ENCODE results near the gene DPY19L3. TPM values are rescaled to one million over a fixed set of nuclear protein-coding genes. Genes with fewer than 3 reads are reported as not detected.
A peak's percentile ranks its signal among the peaks of the same experiment; 100 is the strongest.

Gene DPY19L3
- total and polyA plus RNA-seq, 8 donors, result 5.9 to 31.0 (median 14.6) TPM

- intact Hi-C loops (cut with DNase I), result no loop called here
- DNase-seq, result no peak
- FAIRE-seq, result no peak
- peak overlapping the region; percentile 53 to 65 (median 60) for H3K27ac ChIP-seq
- TF ChIP-seq CTCF (IDR thresholded peaks at IDR 0.05), result no peak
- H3K4me1 ChIP-seq, result peaks cover 16 to 36% (median 16%) of the 10 kb centered on the region in 3 donors
- WGBS, 2 donors, result 81 to 98% methylated on average over 1 of the region's 1 CpG
- H3K9me3 ChIP-seq, result no peaks in the 10 kb centered on the region
- peak in 2 of 4 donors; percentile 7 to 25 for ATAC-seq
- no peaks in the 10 kb centered on the region for H3K27me3 ChIP-seq
- peaks cover 0 to 12% (median 0%) of the 10 kb centered on the region in 3 donors for H3K36me3 ChIP-seq
- no peak overlapping the region for H3K4me3 ChIP-seq
These were observed 41.5 kb upstream of the DPY19L3 start for GRCh38 chr19:32364040-32364439.

- no peak for DNase-seq
- FAIRE-seq, result no peak
- intact Hi-C loops (cut with DNase I), result no loop called here
- no peak overlapping the region for H3K27ac ChIP-seq
- no peaks in the 10 kb centered on the region for H3K27me3 ChIP-seq
- TF ChIP-seq CTCF (IDR thresholded peaks at IDR 0.05), result no peak
- H3K36me3 ChIP-seq, result peaks cover 0 to 5% (median 0%) of the 10 kb centered on the region in 3 donors
- 82 to 84% methylated on average over 6 of the region's 6 CpGs for WGBS, 2 donors
- H3K9me3 ChIP-seq, result no peaks in the 10 kb centered on the region
- ATAC-seq, result no peak
- no peak overlapping the region for H3K4me3 ChIP-seq
- H3K4me1 ChIP-seq, result peaks cover 12 to 24% (median 13%) of the 10 kb centered on the region in 3 donors
These were observed 38.5 kb upstream of the DPY19L3 start for GRCh38 chr19:32367063-32367462.

- ATAC-seq, result no peak
- intact Hi-C loops (cut with DNase I), result no loop called here
- H3K36me3 ChIP-seq, result peaks cover 0 to 5% (median 0%) of the 10 kb centered on the region in 3 donors
These were observed 37.5 kb upstream of the DPY19L3 start for GRCh38 chr19:32367948-32368536.

GRCh38 chr19:32368787-32369186 lies 36.8 kb upstream of the DPY19L3 start:
- no peaks in the 10 kb centered on the region for H3K9me3 ChIP-seq
- FAIRE-seq (no peak), DNase-seq (no peak), ATAC-seq (no peak)
- no peak for TF ChIP-seq CTCF (IDR thresholded peaks at IDR 0.05)
- H3K4me1 ChIP-seq, result peaks cover 1 to 11% (median 9%) of the 10 kb centered on the region in 3 donors
- H3K36me3 ChIP-seq, result peaks cover 0 to 5% (median 0%) of the 10 kb centered on the region in 3 donors
- intact Hi-C loops (cut with DNase I), result no loop called here
- no peak overlapping the region for H3K4me3 ChIP-seq
- no peaks in the 10 kb centered on the region for H3K27me3 ChIP-seq
- H3K27ac ChIP-seq, result no peak overlapping the region
- WGBS, 2 donors, result 34 to 39% methylated on average over 2 of the region's 2 CpGs

More at GRCh38 chr19:32367948-32368536, 37.5 kb upstream of the DPY19L3 start:
- FAIRE-seq, result no peak
- 96% methylated on average over 3 of the region's 3 CpGs for WGBS, 2 donors
- Histone ChIP-seq H3K4me3 (no peak overlapping the region), H3K27me3 (no peaks in the 10 kb centered on the region), H3K9me3 (no peaks in the 10 kb centered on the region), H3K27ac (no peak overlapping the region), H3K4me1 (peaks cover 7 to 15% (median 8%) of the 10 kb centered on the region in 3 donors)
- no peak for TF ChIP-seq CTCF (IDR thresholded peaks at IDR 0.05)
- no peak for DNase-seq
